NCI-H1092 treated with DMSO at 0.1 percent for 48 hours (cell line): ENCODE data around the gene CDC14B.
"Not testable (repeated sequence)": the region's sequence is repeated elsewhere in the genome, so short reads cannot be mapped to it uniquely, and the experiment has no call there.

Experiments used
- DNase-seq: peaks from one replicate; lab custom pipeline; 2025; lab: John Stamatoyannopoulos, UW

Gene CDC14B

DNA sequence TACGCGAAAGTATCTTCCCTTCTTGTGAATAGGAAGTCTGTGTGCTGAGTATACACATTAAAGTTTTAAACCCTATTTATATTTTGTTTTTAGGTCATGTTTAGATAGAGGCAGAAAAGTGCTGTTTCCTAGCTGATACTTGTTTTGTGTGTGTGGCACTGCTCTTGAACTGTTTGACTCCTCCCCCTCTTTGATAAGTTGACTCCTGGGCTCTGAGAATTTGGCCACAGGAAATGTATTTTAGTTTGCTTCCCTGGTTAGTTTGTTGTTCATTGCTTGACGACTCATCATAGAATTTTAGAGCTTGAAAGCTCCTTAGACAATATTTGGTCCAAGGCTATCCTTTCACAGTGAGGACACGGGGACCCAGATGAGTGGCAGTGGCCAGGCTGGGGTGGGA is 2.0 kb upstream of the CDC14B start:
- DNase-seq: no peak

DNA sequence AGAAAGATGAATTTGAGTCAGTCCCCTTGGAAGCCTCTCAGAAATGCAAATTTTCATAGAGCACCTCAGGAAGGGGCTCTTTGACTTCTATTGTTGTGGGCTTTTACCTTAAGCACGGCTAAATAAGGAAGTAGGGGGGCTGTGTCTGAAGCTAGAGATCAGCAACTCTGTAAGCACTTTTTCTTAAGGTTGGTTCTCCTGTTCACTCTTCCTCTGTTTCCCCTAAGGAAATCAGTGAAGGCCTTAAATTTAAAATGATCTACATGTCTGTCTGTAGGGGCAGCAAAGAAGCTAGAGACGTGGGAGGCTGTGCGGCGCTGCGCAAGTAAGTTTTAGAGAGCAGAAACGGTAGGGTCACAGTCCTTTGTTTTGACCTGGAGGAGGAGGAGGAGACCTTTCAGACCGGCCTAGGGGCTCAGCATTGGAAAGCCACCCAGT is 1.2 kb upstream of the CDC14B start:
- DNase-seq: no peak

DNA sequence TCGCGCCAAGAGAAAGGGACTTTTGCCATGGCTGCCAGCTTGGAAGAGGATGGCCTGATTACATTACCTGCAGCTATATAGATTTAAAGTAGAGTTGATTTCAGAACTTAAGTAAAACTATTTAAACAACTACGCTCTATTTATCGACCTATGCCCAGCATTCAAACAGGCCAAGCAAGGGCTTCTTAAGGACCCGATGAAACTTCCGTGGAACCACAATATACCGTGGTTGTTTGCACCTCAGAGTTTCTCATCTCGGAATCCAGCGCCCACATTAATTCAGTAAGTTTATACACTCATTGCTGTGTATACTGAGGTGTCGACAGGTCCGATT is 505 bp upstream of the CDC14B start:
- no peak for DNase-seq

DNA sequence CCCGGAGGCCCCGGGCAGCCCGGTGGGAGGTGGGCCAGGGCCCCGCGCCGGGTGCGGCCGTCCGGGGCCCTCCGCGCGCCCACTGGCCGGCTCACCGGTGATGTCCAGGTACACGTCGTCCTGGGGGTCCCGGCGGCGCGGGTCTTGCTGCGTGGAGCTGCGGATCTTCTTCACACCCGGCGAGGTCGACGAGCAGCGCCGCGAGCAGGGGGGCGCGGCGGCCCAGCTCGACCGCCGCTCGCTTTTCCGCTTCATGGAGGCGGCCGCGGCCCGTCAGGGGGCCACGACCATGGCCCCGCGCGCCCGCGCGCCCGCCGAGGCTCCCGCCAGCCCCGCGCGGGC is 548 bp downstream of the CDC14B start:
- no peak for DNase-seq

DNA sequence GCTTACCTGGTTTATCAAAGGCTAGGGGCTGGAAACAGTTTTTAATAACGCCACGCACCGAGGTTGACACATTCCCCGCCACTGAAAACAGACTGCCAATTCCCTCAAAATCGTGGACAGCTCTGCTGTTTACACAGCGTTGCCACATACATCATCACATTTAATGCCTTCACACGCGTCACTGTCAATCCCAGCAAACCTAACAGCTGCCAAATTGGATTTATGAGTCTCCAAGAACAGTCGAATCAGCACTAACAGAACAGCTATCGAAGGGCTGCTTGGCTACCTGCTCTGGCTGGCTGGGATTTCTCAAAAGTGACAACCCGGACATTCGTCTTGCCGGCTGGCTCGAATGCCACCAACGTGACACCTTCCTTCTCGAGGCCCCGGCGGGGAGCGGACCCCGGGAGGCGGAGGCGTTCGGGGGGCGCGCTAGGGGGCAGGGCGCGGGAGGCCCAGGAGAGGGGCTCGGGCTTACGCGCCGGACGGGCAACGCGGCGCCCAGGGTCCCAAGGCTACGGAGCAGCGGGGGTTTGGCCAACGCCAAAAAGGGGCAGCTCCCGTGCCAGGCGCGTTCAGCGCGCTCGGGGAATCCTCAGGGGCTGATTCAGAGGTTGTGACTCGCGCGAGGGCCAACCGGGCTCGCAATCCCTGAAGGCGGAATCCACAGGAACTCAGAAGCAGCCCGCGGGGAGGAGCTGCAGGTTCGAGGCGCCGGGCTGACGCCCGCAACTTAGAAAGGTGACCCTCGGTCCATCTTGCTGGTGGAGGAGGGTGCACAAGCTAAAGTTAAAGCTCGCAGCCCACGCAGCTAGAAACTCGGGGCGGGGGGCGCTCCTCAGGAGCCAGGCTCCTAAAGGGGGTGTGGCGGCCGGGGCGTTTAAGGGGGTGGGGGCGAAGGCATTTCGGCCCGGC is 1.2 kb downstream of the CDC14B start:
- DNase-seq: no peak

DNA sequence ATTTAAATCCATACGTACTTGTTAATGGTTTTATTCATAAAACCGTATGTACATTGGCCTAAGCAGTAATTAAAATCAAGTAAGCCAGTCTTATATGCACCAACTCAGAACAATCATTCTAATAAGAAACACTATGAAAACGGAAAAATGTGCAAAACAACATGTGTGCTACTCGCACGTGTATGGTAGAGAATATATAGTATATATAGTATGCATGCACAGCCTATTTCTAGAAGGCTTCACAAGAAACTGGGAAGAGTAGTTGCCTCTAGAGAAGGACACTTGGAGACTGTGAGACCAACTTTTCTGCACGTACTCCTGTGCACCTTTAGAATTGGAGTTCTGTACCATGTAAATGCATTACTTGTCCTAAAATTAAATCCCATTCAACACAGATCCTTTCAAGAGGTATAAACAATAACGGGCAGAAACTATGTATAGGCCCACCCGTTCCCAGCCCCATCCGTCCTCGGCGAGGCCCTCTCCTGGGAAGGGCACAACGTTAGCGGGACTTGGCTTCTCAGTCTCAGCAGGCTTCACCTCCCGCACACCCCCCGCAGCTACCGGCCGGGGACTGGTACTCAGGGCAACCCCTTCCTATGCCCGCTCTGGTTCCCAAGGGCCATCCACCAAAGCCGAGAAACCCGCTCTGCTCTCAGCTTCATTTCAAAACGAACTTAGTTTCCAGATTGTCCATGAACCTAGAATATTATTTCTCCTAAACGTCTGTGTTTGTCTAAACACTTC is 2.0 kb downstream of the CDC14B start:
- DNase-seq: no peak

DNA sequence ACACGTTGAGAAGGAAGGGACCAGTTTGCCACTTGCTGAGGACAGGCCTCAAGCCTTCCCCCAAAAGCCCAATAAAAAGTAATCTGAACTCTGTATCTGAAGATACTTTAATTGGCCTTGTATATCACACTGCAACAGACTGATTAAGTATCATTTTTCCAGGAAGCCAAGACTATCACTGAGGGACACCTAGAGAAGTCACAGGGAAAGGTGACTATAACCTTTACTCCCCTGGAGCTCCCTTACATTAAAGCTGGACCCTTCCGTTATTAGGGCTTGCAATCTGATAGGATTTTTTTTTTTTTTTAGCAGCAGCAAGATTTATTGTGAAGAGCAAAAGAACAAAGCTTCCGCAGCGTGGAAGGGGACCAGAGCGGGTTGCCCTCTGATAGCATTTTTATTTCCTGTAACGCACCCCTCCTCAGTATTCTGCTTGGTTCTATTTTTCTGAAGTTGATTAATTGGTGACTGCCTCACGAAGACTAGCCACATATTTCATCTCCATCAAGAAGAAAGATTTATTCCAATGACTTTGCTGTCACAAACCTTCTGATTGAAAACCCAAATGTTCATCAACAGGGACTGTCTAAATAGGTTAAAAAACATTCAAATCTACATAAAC is 2.7 kb downstream of the CDC14B start:
- no peak for DNase-seq

DNA sequence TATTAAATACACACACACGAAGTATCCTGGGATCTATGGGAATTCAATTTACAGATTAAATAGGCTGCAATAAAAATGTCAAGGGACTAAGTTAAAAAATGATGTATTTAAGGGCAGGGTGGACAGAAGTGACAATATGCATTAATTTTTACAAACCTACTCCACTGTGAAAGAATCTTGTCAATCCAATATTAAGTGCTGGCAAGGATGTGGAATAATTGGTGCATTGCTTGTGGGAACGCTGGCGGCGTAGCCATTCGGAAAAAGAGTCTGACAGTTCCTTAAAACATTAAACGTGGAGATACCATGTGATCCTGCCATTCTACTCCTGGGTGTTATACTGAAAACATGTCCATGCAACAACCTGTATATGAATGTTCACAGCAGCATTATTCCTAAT is 4.2 kb downstream of the CDC14B start:
- no peak for DNase-seq

DNA sequence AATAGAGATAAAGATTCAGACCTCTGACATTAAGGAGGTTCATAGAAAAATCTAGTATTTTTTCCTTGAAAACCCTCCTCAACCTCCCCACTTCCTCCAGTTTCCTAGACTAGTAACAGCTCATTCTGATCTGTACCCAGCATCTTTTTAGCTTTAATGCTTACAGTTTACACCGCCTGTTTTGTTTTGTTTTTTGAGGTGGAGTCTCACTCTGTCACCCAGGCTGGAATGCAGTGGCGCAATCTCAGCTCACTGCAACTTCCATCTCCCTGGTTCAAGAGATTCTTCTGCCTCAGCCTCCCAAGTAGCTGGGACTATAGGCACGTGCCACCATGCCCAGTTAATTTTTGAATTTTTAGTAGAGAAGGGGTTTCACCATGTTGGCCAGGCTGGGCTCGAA is 5.0 kb downstream of the CDC14B start:
- not testable (repeated sequence) for DNase-seq

DNA sequence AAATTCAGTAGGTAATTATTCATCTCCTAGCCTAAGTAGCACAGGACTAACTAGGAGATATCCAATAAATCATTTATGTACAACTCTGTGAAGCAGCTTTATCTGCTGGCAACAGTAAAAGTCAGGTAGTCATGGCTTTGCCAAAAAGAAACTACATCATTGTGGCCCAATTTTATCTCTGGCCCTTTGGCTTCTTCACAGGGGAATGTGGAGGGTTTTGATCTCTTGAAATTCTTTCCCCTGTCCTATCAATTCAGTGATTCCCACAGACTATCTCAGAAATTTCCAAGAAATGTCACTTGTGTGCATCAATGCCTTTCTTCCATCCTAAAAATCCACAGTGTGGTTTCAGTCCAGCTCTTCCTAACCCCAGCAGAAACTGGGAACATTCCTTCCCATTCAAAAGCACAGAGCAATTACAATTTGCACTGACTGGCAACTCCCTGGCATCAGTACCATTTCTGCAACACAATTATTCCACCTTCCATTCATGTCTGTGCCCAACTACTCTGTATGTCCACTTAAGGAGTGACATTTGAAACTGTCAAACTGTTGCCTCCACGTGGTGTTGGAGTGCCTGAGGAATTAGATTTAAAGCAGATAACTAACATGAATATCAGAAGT is 6.6 kb downstream of the CDC14B start:
- DNase-seq: no peak

DNA sequence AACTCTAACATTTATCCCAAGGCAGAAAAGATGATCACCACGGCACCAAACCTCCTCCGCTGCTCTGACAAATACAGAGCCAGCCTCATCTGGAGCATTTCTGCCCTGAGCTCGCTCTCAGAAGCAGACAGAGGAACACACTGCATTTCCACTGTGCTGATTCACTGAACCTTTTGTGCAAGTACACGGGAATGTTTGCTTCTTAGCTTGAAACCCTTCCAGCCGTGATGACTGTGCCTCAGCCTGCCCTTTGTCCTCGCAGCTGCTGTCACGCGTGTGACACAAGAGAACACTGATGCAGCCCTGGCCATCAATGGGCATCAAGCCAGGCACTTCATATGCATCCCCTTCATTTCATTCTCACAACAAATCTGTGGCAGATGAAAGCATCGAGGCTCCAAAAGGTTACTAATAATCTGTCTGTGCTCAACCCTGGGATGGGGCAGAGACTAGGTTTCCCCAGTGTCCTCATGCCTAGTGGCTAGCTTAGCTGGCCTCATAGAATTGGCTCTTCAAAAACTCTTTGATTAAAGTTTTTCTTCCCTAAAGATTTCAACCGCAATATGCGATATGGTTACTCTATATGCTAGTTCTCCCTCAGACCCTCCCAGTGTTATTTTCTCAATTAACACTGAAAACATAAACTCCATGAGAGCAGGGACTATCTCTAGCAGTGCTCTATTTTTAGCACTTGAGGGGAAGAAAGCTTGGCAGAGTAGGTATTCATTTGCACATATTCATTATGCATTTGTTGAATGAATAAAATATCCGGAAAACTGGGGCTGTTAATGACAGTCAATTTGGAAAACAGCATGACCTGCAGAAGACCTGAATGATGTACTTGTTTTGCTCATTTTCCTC is 7.3 kb downstream of the CDC14B start:
- DNase-seq: peak; percentile 70

DNA sequence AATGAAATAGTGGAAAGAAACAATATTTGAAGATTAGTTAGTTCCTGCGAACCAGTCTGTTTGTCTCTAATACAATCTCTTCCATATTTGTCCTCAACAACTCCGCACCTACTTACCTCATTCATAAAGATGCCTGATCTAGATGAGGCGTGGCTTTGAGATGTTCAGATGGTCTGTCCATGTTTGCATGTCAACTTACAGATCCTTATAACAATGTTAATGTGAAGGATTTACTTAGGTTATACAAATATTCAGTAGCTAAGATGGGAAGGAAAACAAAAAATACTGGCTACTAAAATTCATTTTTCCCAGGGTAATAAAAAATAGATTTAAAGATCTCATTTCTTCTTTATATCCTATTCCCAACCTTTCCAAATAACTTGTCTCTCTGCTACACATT is 8.3 kb downstream of the CDC14B start:
- DNase-seq: no peak

DNA sequence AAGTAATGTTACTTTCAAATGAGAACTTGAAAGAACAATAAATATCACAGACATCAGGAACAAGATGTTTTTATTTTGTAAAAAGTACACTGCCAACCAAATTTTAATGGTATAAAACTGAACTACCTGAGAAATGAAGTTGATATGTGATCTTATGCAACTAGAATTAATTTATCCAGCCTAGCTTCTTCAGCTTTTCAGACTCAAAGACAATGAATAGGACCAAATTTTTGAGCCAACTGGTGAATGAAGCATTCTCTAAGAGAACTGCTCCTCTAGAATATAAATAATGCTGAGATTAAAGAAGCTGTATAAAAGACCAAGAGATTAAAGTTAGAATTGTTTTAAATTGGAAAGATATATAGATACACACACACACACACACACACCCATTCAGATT is 9.9 kb downstream of the CDC14B start:
- no peak for DNase-seq

DNA sequence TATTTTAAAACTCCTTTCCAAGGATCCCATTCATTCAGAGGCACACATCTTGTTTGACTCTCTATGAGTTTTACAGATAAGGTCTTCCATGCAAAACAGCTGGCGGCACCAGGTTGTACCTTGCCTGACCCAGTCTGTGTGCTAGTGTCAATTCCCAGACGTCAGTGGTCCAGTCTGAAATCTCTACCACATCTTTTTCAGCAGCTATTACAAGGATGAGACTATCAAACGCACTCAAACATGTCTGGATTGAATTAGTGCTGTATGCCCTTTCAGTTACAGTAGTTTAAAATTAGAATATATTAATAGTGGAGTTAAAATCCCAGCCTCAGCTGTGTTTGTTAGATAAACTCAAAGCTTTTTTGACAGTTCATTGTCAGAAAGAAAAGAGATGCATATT is 11.7 kb downstream of the CDC14B start:
- DNase-seq: no peak

DNA sequence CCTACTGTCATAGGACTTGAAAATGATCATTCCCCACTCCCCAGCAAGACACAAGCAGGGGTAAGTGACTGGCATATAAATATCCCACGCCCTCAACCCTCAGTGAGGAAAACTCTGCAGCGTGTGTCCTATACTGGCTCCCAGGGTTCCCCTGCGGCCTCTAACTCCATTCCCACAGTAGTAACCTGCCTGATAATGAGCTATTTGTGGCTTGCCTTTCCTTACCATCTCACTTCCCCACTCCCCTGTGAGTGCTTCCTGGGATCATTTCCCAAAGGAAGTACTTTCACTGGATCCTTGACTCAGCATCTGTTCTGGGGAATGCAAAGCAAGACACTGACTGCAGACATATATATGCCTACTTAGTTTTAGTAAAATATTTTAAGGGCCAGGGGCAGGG is 14.3 kb downstream of the CDC14B start:
- no peak for DNase-seq

DNA sequence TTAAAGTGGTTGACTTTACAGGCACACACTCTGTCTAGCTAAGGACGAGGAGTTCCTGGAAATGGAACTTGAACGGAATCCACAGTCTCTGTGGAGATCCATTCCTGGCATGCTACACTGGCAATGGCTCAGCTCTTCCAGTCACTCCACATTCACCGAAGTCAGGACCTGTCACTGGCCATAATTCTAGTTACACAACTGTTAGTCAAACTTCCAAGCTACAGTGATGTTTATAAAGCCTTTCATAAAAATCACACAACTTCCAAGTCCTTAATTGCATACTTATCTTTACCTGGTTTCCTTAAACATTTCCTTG is 15.7 kb downstream of the CDC14B start:
- DNase-seq: no peak

DNA sequence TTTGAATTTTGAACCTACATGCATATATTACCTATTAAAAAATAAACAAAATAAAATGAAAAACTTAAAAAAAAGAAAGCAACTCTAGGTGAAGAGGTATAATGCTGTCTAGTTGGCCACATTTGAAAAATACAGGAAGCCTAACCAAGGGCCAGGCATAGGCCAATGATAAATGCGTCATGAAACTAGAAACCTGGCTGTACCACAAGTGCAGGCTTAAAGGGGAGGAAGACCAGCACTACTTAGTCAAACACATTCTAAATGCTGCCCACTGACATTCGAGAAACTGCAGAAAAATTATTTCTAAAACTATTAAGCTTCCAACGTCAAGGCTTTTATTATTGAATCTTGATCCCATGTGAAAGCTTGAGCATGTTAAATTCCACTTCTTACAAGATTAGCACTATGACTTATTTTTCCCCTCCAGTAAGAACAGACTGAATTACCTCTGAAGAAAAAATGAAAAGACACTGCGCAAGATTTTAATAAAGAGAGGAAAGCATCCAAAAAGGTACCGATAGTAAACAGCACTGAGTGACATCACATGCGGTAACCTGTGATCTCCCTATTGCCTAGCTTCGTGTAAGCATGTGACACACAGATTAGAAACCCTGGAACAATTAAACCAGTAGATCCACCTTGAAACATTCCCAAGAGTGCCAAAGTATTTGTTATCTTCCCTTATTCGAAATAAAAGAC is 16.2 kb downstream of the CDC14B start:
- no peak for DNase-seq

DNA sequence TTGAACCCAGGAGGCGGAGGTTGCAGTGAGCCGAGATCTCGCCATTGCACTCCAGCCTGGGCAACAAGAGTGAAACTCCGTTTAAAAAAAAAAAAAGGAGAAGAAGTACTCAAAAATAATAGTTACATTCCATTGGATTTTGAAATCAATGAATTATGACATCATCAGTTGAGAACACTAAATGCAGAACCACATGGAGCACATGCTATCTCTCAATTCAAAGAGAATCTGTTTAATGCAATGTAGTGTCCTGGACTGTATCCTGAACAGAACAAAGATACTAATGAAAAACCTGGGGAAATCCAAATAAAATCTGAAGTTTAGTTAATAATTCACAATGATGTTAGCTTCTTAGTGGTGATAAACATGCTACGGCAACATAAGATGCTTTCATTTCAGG is 20.3 kb downstream of the CDC14B start:
- no peak for DNase-seq

DNA sequence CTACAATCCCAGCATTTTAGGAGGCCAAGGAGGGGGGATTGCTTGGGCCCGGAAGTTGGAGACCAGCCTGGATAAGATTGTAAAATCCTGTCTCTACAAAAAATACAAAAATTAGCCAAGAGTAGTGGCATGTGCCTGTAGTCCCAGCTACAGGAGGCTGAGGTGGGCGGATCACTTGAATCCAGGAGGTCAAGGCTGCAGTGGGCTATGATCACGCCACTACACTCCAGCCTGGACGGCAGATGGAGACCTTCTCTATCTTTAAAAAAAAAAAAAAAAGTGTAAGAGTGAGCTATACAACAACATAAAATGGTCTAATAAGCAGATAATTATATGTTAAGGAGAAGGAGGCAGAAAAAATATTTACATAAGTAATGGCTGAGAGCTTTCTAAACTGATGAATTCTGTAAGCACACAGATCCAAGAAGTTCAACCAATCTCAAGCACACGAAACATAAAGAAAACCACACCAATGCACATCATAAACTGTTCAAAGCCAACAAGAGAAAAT is 23.0 kb downstream of the CDC14B start:
- DNase-seq: no peak

DNA sequence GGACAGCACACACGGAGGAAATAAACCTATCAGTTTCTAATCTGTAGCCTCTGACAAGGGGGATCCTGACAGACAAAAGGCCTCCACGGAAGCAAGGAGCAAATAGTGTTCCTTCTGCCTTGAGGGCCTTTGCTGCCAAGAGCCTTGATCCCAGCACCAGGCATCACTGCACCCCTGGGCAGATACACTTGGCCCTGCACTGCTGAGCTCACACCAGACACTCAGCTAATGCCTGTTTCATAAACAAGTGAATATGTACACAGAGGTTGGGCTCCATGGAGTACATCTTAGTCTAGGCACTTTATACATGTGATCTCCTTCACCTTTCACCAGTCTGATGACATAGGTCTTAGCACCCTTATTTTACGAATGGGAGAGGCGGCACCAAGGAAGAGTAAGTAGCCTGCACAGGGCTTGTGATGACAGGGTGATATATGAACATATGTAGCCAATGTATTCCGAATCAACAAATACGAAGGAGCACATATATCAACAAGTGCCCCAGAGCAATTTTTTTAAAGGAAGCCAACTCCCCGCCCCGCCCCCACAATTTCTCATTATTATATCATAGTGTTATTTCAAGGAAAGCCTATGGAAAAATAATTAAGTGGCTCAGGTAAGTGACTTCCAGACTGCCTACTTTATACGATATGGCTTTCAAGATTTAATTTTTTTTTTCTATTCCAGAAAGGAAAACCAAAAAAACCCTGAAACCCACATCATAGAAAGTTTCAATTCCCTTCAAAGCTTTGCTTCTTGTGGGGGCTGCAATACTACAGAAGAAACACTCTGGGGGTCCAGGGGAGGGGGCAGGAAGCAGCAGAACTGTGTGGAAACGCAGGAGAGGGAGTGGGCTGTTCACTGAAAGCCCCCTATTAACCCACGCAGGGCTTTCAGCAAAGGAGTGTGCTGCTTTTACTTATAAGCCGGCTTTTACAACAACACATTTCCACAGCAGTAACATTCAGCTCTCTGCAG is 32.0 kb downstream of the CDC14B start:
- no peak for DNase-seq
